B cell (primary cell): ENCODE measurements around the gene HS3ST3A1.

Source experiments
- EZH2 ChIP-seq: IDR thresholded peaks from 2 replicates; pipeline ENCODE4 v1.6.1; 2012; ENCODE audit warnings: borderline replicate concordance, low read depth, mild to moderate bottlenecking, moderate library complexity, low read length; ENCODE audit not compliant: insufficient read depth, poor library complexity, severe bottlenecking
- TF ChIP-seq, protein P1 (sequence below): fragments of 200-600 bp; IDR thresholded peaks from one replicate; pipeline ENCODE4 v1.8.0; 2022; ENCODE audit warnings: antibody characterized with exemption, mild to moderate bottlenecking

DNA sequence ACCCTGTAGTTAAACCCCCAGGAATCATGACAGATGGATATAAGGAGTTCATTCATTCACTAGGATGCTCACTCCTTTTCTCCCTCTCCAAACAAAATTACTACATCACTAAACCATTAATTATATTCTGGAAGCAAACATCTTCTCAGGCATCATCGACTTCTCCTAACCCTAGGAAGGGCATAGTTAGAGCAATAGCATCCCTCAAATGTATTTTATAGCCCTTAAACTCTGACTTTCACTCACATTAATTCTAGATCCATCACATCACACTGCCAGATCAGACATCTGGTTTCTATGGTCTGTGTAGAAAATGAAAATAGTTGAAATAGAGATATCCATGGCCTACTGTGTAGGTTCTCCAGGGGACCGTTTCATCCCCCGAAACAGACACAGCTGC, 143.9 kb downstream of the HS3ST3A1 start:
- TF ChIP-seq, protein P1, sequence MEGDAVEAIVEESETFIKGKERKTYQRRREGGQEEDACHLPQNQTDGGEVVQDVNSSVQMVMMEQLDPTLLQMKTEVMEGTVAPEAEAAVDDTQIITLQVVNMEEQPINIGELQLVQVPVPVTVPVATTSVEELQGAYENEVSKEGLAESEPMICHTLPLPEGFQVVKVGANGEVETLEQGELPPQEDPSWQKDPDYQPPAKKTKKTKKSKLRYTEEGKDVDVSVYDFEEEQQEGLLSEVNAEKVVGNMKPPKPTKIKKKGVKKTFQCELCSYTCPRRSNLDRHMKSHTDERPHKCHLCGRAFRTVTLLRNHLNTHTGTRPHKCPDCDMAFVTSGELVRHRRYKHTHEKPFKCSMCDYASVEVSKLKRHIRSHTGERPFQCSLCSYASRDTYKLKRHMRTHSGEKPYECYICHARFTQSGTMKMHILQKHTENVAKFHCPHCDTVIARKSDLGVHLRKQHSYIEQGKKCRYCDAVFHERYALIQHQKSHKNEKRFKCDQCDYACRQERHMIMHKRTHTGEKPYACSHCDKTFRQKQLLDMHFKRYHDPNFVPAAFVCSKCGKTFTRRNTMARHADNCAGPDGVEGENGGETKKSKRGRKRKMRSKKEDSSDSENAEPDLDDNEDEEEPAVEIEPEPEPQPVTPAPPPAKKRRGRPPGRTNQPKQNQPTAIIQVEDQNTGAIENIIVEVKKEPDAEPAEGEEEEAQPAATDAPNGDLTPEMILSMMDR = no peak
- no peak for TF ChIP-seq EZH2
